K562 (cell line): Measurements from ENCODE around the gene SFTPB.

Experiments
- CTCF ChIP-seq, 3 experiments: IDR thresholded peaks in 2 of 3; conservative IDR thresholded peaks in 1 of 3; 2 replicates each; pipeline ENCODE4 v1.5.1; 2011 to 2012; ENCODE audit warnings: low read length in 3 of 3, mild to moderate bottlenecking in 3 of 3, control low read depth in 2 of 3, improper control_type of control experiment in 1 of 3, inconsistent platforms in 1 of 3, low read depth in 1 of 3, mixed read lengths in 1 of 3, moderate library complexity in 1 of 3; ENCODE audit not compliant: insufficient read depth in 2 of 3
- HOMEZ ChIP-seq: fragments of 250-450 bp; sonication (Bioruptor Pico); IDR thresholded peaks from 2 replicates; pipeline ENCODE4 v1.4.0; 2020; ENCODE audit warnings: mild to moderate bottlenecking, moderate library complexity

GRCh38 chr2:85684380-85684779 lies 16.4 kb upstream of the SFTPB start:
- TF ChIP-seq CTCF (IDR thresholded peaks at IDR 0.05 in 2 of 3, conservative IDR thresholded peaks at IDR 0.05 in 1 of 3; ENCODE audit: insufficient read depth in 2 of 3, low read depth in 1 of 3, low read length in 3 of 3) (no peak), HOMEZ (no peak)
